Loucy (cell line): Measurements from ENCODE around the gene SND1.

Source experiments
- CTCF ChIP-seq: fragments of 200-600 bp; sonication (generic); conservative IDR thresholded peaks from 2 replicates; pipeline ENCODE4 v1.5.1; 2014; ENCODE audit warnings: mild to moderate bottlenecking, antibody characterized with exemption, low read length
- EZH2phosphoT487 ChIP-seq: fragments of 200-600 bp; IDR thresholded peaks from 2 replicates; pipeline ENCODE4 v1.6.1; 2018; ENCODE audit warnings: antibody characterized with exemption, mild to moderate bottlenecking, moderate library complexity, borderline replicate concordance

DNA sequence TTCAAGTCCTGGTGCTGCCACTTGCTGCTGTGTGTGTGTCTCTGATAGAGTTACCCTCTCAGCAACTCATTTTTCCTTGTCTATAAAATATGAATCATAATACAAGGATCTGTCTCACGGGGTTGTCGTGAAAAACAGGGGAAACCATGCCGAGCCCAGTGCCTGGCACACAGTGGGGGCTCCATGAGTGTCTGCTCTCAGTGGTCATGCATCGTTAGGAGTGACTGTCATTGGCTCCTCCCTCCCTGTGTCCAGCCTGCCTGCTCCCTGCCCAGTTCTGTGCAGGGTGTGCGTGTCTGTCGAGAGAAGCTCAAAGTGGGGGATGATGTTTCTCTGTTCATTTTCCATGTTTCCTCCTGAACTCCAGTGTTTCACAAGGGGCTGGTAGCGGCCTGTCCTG lies 462.8 kb downstream of the SND1 start:
- no peak for TF ChIP-seq EZH2phosphoT487
- TF ChIP-seq CTCF: no peak
